H1 (cell line): Measurements from ENCODE around the gene FLNA.

ENCODE experiments used
- CEBPB ChIP-seq: IDR thresholded peaks from 2 replicates; pipeline ENCODE4 v1.6.1; 2012; ENCODE audit warnings: low read depth, low read length
- CTCF ChIP-seq, 3 experiments: IDR thresholded peaks; 1 replicate in 2 of 3; 2 replicates in 1 of 3; pipeline versions ENCODE4 v1.5.1 to v1.6.1; 2011; ENCODE audit warnings: low read length in 3 of 3, mild to moderate bottlenecking in 3 of 3, inconsistent platforms in 2 of 3, low read depth in 1 of 3, moderate library complexity in 1 of 3; ENCODE audit not compliant: insufficient read depth in 1 of 3; ENCODE audit errors: control extremely low read depth in 1 of 3
- EZH2 ChIP-seq: fragments of 200-600 bp; sonication (generic); IDR thresholded peaks from 2 replicates; pipeline ENCODE4 v1.7.1; 2012; ENCODE audit warnings: low read depth, mild to moderate bottlenecking, moderate library complexity, low read length, inconsistent platforms; ENCODE audit not compliant: severe bottlenecking
- GABPA ChIP-seq: IDR thresholded peaks from 2 replicates; pipeline ENCODE4 v1.6.1; 2011; ENCODE audit warnings: mild to moderate bottlenecking, low read length, moderate library complexity, borderline replicate concordance; ENCODE audit not compliant: insufficient read depth
- HDAC2 ChIP-seq, 2 experiments: fragments of 300-600 bp in 1 of 2; sonication (generic) in 1 of 2; IDR thresholded peaks; 2 replicates each; pipeline ENCODE4 v1.6.1; 2011 to 2012; ENCODE audit warnings: low read depth in 2 of 2, low read length in 2 of 2, mild to moderate bottlenecking in 2 of 2, moderate library complexity in 2 of 2, borderline replicate concordance in 1 of 2, inconsistent platforms in 1 of 2
- POLR2A ChIP-seq, 2 experiments: IDR thresholded peaks; 1 replicate in 1 of 2; 2 replicates in 1 of 2; pipeline ENCODE4 v1.6.1; 2011; ENCODE audit warnings: low read depth in 2 of 2, low read length in 2 of 2, mild to moderate bottlenecking in 2 of 2; ENCODE audit errors: control extremely low read depth in 1 of 2
- POLR2AphosphoS5 ChIP-seq: IDR thresholded peaks from 2 replicates; pipeline ENCODE4 v1.6.1; 2011; ENCODE audit warnings: low read depth, low read length
- POU5F1 ChIP-seq: IDR thresholded peaks from 2 replicates; pipeline ENCODE4 v1.6.1; 2011; ENCODE audit warnings: low read depth, mild to moderate bottlenecking, low read length, moderate library complexity

- TF ChIP-seq CEBPB (no peak), CTCF (IDR thresholded peaks at IDR 0.05; ENCODE audit: control extremely low read depth in 1 of 3, insufficient read depth in 1 of 3, low read depth in 1 of 3, low read length in 3 of 3) (no peak), HDAC2 (IDR thresholded peaks at IDR 0.05; ENCODE audit: borderline replicate concordance in 1 of 2, low read depth in 2 of 2, low read length in 2 of 2) (no peak), EZH2 (no peak), POLR2AphosphoS5 (no peak), POU5F1 (no peak), GABPA (no peak), POLR2A (IDR thresholded peaks at IDR 0.05; ENCODE audit: control extremely low read depth in 1 of 2, low read depth in 2 of 2, low read length in 2 of 2) (no peak)
Observed at GRCh38 chrX:154403192-154403591, 28.8 kb upstream of the FLNA start.
